AG10803 (cell line): ENCODE results near the gene CDC25B.

Experiments used
- DNase-seq: peaks from one replicate; pipeline ENCODE4 v3.0.0; 2010; ENCODE audit warnings: low read depth
- H3K4me3 ChIP-seq: 2 replicates; pipeline ENCODE4 v1.5.1; 2011; ENCODE audit warnings: mild to moderate bottlenecking, low read length, control low read depth
- CTCF ChIP-seq: conservative IDR thresholded peaks from 2 replicates; pipeline ENCODE4 v1.5.1; 2011; ENCODE audit warnings: mild to moderate bottlenecking, low read length, control low read depth, inconsistent platforms

Gene CDC25B

GRCh38 chr20:3795511-3796468, at the start of gene CDC25B:
TSS of gene CDC25B (plus strand) at chr20:3796310. CDS start at chr20:3796532, 222 bp downstream.
- TF ChIP-seq CTCF, result peak; percentile 51
- DNase-seq, result peak; percentile 86
- H3K4me3 ChIP-seq, result peak within 1 kb of the TSS; percentile 85

- no peak overlapping the region for H3K4me3 ChIP-seq
- DNase-seq, result no peak
- no peak for TF ChIP-seq CTCF
Observed at GRCh38 chr20:3747471-3747870, 48.6 kb upstream of the CDC25B start.

- no peak overlapping the region for H3K4me3 ChIP-seq
- no peak for TF ChIP-seq CTCF
- no peak for DNase-seq
Observed at GRCh38 chr20:3748073-3748472, 48.0 kb upstream of the CDC25B start.

GRCh38 chr20:3749087-3749688, 46.9 kb upstream of the CDC25B start:
- no peak for DNase-seq
- no peak for TF ChIP-seq CTCF
- H3K4me3 ChIP-seq, result no peak overlapping the region

- no peak overlapping the region for H3K4me3 ChIP-seq
- no peak for DNase-seq
- TF ChIP-seq CTCF, result no peak
Observed at GRCh38 chr20:3749689-3750531, 46.2 kb upstream of the CDC25B start.

GRCh38 chr20:3751305-3751674, 44.8 kb upstream of the CDC25B start:
- DNase-seq, result no peak

More at GRCh38 chr20:3751305-3751674, 44.8 kb upstream of the CDC25B start:
- TF ChIP-seq CTCF, result no peak
- H3K4me3 ChIP-seq, result no peak overlapping the region
